Measurements from ENCODE around the gene OSBPL10. TPM values are rescaled to one million over a fixed set of nuclear protein-coding genes. Genes with fewer than 3 reads are reported as not detected.

Gene OSBPL10
- total RNA-seq, 1 donor from 2014 or later: 3.8 TPM

DNA sequence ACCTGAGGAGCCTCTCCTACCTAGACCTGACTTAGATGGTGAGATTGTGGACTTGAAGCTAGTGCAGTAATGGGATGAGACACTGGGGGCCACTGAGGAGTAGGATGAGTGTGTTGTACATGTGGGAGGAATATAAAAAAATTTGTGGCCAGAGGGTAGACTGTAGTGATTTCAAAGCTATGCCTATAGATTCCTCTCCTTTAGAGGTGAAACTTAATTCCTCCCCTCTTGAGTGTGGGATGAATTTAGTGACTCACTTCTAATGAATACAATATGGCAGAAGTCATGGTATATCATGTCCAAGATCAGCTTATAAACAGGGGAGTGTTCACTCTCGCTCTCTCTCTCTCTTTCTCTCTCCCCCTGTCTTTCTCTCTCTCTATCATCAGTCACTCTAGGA, 7.2 kb upstream of the OSBPL10 start:
- H3K4me1 Mint-ChIP-seq (ENCODE audit: low read depth, unreplicated experiment): no peaks in the 10 kb centered on the region
- no peaks in the 10 kb centered on the region for H3K9me3 Mint-ChIP-seq (ENCODE audit: unreplicated experiment)
- TF ChIP-seq, protein P1, sequence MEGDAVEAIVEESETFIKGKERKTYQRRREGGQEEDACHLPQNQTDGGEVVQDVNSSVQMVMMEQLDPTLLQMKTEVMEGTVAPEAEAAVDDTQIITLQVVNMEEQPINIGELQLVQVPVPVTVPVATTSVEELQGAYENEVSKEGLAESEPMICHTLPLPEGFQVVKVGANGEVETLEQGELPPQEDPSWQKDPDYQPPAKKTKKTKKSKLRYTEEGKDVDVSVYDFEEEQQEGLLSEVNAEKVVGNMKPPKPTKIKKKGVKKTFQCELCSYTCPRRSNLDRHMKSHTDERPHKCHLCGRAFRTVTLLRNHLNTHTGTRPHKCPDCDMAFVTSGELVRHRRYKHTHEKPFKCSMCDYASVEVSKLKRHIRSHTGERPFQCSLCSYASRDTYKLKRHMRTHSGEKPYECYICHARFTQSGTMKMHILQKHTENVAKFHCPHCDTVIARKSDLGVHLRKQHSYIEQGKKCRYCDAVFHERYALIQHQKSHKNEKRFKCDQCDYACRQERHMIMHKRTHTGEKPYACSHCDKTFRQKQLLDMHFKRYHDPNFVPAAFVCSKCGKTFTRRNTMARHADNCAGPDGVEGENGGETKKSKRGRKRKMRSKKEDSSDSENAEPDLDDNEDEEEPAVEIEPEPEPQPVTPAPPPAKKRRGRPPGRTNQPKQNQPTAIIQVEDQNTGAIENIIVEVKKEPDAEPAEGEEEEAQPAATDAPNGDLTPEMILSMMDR (IDR thresholded peaks at IDR 0.05; ENCODE audit: partially characterized antibody, unreplicated experiment): no peak
- no peaks in the 10 kb centered on the region for H3K27me3 Mint-ChIP-seq (ENCODE audit: unreplicated experiment)
- H3K4me3 Mint-ChIP-seq (ENCODE audit: unreplicated experiment): no peak overlapping the region
- DNase-seq: no peak
- no peaks in the 10 kb centered on the region for H3K36me3 Mint-ChIP-seq (ENCODE audit: unreplicated experiment)
- H3K27ac Mint-ChIP-seq (ENCODE audit: unreplicated experiment): no peak overlapping the region

DNA sequence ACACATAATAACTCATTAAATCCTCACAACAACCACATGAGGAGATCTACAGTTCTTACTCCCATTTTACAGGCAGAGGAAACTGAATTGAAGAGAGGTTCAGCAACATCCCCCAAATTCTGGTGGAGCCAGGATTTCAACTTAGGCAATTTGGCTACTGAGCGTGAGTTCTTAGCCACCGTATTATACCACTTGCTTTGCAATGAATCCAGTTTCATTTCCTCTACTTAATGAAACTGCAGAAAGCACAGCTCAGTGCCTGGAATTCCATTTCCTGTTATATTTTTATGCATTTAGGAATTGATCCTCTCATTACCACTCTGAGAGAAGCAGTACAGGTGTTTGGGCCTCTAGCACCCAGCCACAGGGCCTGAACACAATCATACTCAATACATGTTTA, 4.8 kb upstream of the OSBPL10 start:
- Mint-ChIP-seq H3K27me3 (ENCODE audit: unreplicated experiment) (peaks cover 4% of the 10 kb centered on the region), H3K9me3 (ENCODE audit: unreplicated experiment) (no peaks in the 10 kb centered on the region), H3K27ac (ENCODE audit: unreplicated experiment) (no peak overlapping the region), H3K4me1 (ENCODE audit: low read depth, unreplicated experiment) (no peaks in the 10 kb centered on the region), H3K36me3 (ENCODE audit: unreplicated experiment) (no peaks in the 10 kb centered on the region), H3K4me3 (ENCODE audit: unreplicated experiment) (no peak overlapping the region)
- no peak for DNase-seq
- TF ChIP-seq, protein P1 (IDR thresholded peaks at IDR 0.05; ENCODE audit: partially characterized antibody, unreplicated experiment): no peak

DNA sequence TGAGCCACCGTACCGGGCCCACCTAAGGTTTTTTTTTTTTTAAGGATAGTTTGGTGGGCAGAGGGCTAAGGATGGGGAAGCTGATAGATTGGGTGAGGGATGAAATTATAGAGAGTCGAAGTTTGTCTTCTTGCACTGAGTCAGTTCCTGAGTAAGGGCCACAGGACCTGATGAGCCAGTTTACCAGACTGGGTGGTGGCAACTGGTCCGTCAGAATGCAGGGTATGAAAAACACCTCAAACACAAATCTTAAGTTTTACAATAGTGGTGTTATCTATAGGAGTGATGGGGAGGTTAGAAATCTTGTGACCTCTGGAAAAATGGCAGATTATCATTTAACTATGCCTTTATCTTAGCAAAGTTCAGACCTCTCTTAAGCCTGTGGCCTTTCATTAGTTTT, 3.3 kb upstream of the OSBPL10 start:
- Mint-ChIP-seq H3K36me3 (ENCODE audit: unreplicated experiment) (no peaks in the 10 kb centered on the region), H3K27ac (ENCODE audit: unreplicated experiment) (no peak overlapping the region), H3K27me3 (ENCODE audit: unreplicated experiment) (peaks cover 5% of the 10 kb centered on the region), H3K4me3 (ENCODE audit: unreplicated experiment) (no peak overlapping the region), H3K4me1 (ENCODE audit: low read depth, unreplicated experiment) (peaks cover 3% of the 10 kb centered on the region), H3K9me3 (ENCODE audit: unreplicated experiment) (no peaks in the 10 kb centered on the region)
- DNase-seq: no peak
- TF ChIP-seq, protein P1 (IDR thresholded peaks at IDR 0.05; ENCODE audit: partially characterized antibody, unreplicated experiment): no peak

DNA sequence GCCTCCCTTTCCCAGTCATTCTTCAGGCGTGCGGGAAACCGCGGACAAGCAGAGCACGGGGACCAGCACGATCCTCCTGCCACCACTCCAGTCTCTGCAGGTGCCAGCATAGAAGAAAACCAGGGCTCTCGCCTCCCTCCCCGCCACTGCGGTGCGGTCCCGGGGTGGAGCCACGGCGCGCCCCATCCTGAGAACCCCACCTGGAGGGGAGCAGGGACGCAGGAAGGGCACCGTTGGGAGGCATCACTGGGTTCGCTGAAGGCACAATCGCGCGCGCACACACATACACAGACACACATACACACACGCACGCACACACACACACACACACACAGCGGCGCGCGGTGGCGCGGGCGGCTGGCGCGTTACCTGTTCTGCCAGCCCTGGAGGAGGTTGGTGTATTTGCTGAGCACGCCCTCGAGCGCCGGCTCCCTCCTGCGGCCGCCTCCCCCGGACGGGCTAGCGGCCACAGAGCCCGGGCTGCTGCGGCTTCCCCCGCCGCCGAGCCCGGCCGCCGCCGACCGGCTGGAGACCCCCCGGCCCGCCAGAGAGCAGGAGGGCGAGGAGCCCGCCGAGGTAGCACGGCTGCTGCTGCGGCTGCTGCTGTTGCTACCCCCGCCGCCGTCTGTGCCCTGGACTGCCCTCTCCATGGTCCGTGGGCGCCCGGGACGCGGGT, 394 bp downstream of the OSBPL10 start:
- peak; percentile 67 for DNase-seq
- H3K4me3 Mint-ChIP-seq (ENCODE audit: unreplicated experiment): peak overlapping the region; percentile 88
- H3K36me3 Mint-ChIP-seq (ENCODE audit: unreplicated experiment): no peaks in the 10 kb centered on the region
- peaks cover 3% of the 10 kb centered on the region for H3K4me1 Mint-ChIP-seq (ENCODE audit: low read depth, unreplicated experiment)
- H3K9me3 Mint-ChIP-seq (ENCODE audit: unreplicated experiment): no peaks in the 10 kb centered on the region
- TF ChIP-seq, protein P1 (IDR thresholded peaks at IDR 0.05; ENCODE audit: partially characterized antibody, unreplicated experiment): no peak
- peak overlapping the region; percentile 33 for H3K27ac Mint-ChIP-seq (ENCODE audit: unreplicated experiment)
- peaks cover 10% of the 10 kb centered on the region for H3K27me3 Mint-ChIP-seq (ENCODE audit: unreplicated experiment)

DNA sequence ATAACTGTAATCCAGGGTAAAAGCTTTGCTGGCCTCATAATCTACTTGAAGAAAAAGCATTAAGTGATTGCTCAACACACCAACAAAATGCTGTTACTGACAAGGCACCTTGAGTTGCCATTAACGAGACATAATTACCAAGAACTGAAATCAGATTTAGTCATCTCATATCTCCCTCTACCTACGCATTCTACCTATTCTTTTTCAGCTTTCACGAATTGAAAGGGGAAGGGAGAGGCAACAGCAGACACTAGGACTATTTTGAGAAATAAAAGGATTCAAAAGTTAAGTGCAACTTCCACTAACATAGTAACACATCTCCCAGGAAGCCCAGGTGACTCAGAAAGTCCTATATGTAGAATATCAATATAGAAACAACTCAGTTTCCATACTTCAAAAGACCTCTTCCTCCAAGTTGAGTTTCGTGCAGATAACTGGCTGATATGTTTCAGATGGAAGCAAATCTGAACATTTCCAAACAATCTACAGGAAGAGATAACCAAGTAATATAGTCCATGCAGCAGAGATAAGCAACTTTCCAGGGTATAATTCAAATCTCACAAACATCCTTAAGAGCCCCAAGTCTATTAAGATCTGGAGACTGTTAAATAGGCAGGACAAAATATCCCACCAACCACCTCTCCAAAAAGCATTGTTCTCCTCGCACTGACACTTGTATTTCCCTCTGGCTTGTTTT, 1.9 kb downstream of the OSBPL10 start:
- Mint-ChIP-seq H3K36me3 (ENCODE audit: unreplicated experiment) (no peaks in the 10 kb centered on the region), H3K4me1 (ENCODE audit: low read depth, unreplicated experiment) (peaks cover 3% of the 10 kb centered on the region), H3K9me3 (ENCODE audit: unreplicated experiment) (no peaks in the 10 kb centered on the region), H3K27me3 (ENCODE audit: unreplicated experiment) (peaks cover 11% of the 10 kb centered on the region), H3K27ac (ENCODE audit: unreplicated experiment) (no peak overlapping the region), H3K4me3 (ENCODE audit: unreplicated experiment) (peak overlapping the region; percentile 74)
- TF ChIP-seq, protein P1 (IDR thresholded peaks at IDR 0.05; ENCODE audit: partially characterized antibody, unreplicated experiment): no peak
- no peak for DNase-seq

All from glutamatergic neuron (in vitro differentiated cells).